GM21515 (cell line): ENCODE data around the gene PREX1.

ENCODE experiments used
- ATAC-seq: cut with Tn5 transposase; IDR thresholded peaks from one replicate; pipeline ENCODE4 v1.9.1; 2021; ENCODE audit not compliant: unreplicated experiment

Gene PREX1

DNA sequence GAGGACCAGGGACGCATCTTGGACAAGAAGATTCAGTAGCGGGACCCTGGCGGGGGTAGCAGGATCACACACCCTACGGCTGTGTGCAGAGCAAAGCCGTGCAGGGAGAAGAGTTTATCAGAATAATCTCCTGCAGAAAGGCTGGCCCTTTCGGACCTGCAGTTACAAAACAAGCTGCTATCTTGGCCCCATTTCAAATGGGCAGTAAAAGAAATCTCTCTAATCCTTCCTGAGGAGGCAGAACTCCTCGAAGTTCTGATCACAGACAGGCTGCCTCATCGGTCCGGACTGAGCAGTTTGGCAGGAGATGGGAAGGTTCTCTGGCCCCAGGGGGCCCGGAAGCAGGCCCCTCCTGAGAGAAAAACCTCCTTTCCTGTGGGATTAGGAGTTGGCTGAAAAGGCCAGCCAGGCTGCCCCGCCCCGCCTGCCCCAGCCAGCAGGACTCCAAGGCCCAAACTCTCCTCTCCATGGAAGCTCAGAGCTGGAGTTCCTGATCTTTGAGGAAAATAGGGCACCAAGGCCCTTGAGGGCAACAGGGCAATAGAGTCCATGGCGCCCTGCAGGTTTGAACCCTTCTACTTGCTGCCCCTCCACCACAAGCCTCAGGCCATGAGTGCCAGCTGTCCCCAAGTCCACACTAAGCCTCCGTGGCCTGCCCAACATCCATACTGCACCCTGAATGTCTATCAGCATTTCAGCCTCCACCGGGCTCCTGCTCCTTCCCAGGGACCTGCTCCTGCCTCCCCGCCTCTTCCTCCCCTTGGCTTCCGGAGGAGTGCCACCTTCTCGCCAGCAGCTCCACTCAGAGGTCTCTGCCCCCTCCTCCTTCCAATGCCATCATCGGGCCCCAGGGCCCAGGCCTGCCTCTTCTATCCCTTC lies 141.3 kb downstream of the PREX1 start:
- no peak for ATAC-seq

GRCh38 chr20:48685300-48685699 lies 142.5 kb downstream of the PREX1 start:
- ATAC-seq = no peak

DNA sequence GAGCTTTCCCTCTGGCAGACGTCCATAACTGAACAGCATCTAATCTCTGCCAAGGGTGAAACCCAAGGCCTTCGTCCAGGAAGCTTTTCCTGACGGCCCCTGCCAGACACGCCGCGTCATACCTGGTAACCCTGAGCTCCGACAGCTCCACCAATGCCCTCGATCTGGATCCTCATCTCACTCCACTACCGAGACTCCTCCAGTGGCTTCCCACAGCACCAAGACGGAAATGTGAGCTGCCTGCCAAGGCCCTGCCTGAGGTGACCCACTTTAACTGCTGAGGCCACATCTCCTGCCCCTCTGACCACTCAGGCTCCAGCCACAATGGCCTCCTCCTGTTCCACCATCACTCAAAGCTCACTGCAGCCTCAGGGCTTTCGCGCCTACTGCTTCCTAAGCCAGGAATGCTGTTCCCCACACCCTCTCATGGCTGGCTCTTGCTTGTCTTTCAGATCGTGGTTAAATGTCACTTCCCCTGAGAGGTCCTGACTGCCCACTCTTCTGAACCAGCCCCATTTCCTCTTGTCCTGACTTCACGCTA lies 143.2 kb downstream of the PREX1 start:
- no peak for ATAC-seq

- ATAC-seq = no peak
These were observed 144.2 kb downstream of the PREX1 start for GRCh38 chr20:48683467-48684175.

- ATAC-seq = no peak
These were observed 145.1 kb downstream of the PREX1 start for GRCh38 chr20:48682529-48683363.

- ATAC-seq = no peak
These were observed 145.8 kb downstream of the PREX1 start for GRCh38 chr20:48681873-48682426.

DNA sequence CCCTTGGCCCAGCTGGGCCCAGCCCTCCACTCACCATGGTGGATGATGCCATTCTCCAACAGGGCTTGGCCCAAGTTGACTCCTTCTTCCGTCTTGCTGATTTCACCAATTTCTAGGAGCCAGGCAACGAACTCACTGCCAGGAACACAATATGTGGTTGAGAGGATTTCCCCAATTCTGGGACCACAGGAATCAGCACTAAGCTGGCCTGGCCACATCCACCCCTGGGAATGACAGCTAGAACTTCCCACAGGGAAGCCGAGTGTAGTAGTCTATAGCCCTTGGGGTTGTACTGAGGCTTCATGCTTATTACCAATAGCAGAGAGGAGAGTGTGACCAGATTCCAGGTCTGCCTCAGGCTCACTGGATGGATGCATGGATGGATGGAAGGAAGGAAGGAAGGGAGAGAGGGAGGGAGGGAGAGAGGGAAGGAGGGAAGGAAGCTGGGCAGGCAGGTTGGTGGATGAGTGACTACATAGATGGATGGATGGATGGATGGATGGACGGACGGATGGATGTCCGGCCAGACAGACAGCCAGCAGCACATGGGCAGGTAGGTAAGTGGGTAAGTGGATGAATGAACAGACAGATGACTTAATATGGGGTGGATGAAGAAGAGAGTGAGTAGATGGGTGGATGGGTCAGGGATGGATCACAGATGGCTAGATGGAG lies 146.5 kb downstream of the PREX1 start:
- no peak for ATAC-seq

- ATAC-seq = no peak
These were observed 147.1 kb downstream of the PREX1 start for GRCh38 chr20:48680650-48681049.

DNA sequence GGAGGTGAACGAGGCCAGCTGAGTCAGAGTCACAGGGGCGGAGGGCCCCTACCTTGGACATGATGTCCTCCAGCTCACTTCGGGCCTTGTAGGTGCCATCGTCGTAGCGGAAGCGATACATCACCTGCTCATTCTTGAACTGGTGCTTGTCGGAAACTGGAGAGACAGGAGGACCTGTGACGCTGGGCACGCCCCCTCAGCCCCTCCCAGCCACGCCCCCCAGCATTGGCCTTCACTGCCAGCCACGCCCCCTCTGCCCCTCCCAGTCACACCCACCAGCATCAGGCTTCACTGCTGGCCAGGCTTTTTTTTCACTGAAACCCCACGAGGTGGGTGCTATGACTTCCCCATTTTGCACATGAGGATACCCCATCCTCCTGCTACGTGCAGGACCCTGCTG lies 148.2 kb downstream of the PREX1 start:
- no peak for ATAC-seq

DNA sequence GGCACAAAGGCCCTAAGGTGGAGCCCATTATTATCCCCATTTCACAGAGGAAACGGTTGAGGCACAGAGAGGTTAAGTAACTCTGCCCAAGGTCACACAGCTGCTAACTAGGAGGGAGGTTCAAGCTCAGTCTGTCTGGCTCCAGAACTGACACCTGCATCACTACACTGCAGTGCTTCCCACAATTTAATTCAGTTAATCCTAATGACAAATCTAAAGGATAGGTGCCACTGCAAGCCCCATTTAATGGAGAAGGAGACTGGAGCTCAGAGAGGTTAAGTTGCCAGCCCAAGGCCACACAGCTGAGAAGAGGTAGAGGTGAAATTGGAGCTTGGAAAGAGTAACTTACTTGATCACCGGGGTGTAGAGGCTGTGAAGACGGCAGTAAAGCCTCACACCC lies 148.8 kb downstream of the PREX1 start:
- ATAC-seq = no peak

DNA sequence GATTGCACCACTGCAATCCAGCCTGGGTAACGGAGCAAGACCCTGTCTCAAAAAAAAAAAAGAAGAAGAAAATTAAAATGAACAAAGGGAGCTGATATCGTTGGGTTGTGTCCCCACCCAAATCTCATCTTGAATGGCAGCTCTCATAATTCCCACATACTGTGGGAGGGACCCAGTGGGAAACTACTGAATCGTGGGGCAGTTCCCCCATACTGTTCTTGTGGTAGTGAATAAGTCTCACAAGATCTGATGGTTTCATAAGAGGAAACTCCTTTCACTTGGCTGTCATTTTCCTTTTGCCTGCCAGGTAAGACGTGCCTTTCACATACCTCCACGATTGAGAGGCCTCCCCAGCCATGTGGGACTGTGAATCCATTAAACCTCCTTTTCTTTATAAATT lies 149.4 kb downstream of the PREX1 start:
- no peak for ATAC-seq

GRCh38 chr20:48676795-48677460 lies 150.9 kb downstream of the PREX1 start:
- ATAC-seq = no peak

DNA sequence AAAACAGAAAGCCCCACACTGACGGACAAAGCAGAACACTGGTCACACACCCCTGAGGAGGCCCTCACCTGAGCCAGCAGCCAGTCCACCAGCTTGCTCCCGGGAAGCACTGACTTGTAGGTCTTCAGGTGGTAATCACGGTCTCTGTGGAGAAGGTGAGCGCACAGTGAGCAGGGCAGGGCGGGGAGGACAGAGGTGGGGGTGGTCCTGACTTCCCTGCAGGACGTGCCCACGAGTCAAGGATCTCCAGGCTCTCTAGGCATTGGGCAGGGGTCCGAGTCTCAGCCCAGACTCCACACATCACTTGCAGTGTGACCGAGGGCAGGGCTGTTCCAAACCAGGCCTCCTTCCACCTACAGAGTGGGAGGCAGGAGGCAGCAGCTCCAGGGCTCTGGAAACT lies 151.7 kb downstream of the PREX1 start:
- ATAC-seq = no peak

- ATAC-seq = no peak
These were observed 153.3 kb downstream of the PREX1 start for GRCh38 chr20:48674461-48674860.

DNA sequence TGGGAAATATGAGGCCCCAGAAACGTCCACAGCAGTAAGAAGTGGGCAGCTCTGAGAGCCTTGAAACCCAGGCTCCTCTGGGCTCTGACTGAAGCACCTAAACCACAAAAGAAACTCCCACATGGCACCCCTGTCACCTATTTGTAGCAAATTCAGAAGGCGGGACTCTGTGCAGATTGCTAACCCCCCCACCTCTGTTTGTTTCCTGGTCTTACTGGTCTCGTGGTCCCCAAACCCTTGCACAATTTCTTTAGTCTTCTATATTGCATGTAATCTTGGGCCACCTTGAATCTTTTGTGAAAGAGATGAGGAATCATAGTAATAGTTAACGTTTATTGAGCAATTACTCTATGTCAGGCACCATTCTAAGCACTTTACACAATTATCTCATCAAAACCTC lies 154.3 kb downstream of the PREX1 start:
- ATAC-seq = no peak

DNA sequence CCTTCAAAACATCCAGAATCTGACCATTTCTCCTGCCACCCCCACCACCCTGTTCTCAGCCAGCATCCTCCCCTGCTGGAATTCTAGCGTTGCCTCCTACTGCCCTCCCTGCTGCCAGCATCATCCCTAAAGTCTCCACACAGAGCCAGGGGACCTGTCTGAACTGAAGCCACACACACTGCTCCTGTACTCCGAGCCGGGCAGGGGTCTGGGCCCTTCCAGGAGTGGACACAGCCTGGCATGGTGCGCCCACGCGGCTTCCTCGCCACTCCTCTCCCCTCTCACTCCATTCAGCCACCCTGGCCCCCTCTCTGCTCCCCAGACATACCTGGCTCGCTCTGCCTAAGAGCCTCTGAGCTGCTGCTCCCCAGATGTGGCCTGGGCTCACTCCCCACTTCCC lies 155.5 kb downstream of the PREX1 start:
- ATAC-seq = no peak

GRCh38 chr20:48671141-48671540 lies 156.7 kb downstream of the PREX1 start:
- ATAC-seq = no peak

DNA sequence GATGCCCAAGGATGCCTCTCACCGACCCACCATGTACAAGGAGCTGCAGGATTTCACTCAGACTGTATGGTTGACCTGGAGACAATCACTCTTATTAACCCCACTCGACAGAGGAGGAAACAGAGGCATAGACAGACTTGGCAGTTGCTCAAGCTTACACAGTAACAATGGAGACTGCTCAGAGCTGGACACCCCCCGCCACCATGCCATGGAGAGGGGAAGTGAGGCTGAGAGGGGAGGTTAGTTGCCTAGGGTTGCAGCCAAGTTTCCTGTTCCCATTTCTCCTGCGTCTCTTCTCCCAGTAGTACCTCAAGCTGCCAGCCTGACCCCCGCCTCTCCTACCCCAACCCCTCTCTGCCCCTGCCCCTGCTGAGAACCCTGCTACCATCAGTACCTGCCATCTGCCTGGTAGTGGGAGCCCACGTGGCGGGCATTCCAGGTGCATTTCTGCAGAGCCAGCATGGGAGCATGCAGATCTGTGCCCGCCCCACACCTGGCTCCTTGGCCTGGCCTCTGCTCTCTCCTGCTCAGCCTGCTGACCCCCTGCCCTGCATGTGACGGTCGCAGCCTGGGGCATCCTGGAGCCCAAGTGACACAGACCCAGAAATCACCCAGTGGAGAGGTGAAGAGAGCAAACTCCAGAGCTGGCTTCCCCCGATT lies 157.7 kb downstream of the PREX1 start:
- ATAC-seq = no peak

- no peak for ATAC-seq
These were observed 159.3 kb downstream of the PREX1 start for GRCh38 chr20:48668451-48668946.
